ES-I3 (cell line): ENCODE data around the gene NDUFS5.
"Not testable (repeated sequence)": the region's sequence is repeated elsewhere in the genome, so short reads cannot be mapped to it uniquely, and the experiment has no call there.

Experiments used
- H3K36me3 ChIP-seq: 2 replicates; pipeline ENCODE4 v1.6.1; 2013; ENCODE audit warnings: mild to moderate bottlenecking, low read length, control low read depth, moderate library complexity; ENCODE audit not compliant: insufficient read depth
- H3K4me1 ChIP-seq: 2 replicates; pipeline ENCODE4 v1.6.1; 2013; ENCODE audit warnings: mild to moderate bottlenecking, control low read depth, low read length; ENCODE audit not compliant: insufficient read depth
- H3K9ac ChIP-seq: 2 replicates; pipeline ENCODE4 v1.6.1; 2013; ENCODE audit warnings: low read depth, mild to moderate bottlenecking, low read length, moderate library complexity
- H3K9me3 ChIP-seq: 2 replicates; pipeline ENCODE4 v1.6.1; 2013; ENCODE audit warnings: mild to moderate bottlenecking, low read length, moderate library complexity; ENCODE audit not compliant: control insufficient read depth, insufficient read depth

The NDUFS5 gene

DNA sequence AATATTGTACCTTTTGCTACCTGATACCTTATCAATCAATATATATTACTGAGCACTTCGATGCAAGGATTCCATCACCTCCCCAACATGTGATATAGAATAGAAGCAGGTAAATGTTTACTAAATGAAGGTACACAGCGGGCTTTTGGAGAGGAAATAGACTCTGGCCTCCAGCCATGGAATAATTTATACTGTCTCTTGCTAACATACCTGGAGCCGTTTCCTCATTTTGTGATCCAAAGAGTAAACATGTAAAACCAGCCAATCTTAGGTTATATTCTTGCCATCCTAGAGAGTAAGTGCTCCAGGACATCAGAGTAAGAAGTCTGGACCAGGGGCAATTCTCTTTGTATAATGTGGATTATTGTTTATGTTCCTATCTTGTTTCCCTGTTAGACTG, 39.4 kb downstream of the NDUFS5 start:
- no peak overlapping the region for H3K9ac ChIP-seq
- no peaks in the 10 kb centered on the region; the same call in 1 of the 2 replicates for H3K36me3 ChIP-seq
- H3K9me3 ChIP-seq = no peaks in the 10 kb centered on the region
- H3K4me1 ChIP-seq = no peaks in the 10 kb centered on the region

DNA sequence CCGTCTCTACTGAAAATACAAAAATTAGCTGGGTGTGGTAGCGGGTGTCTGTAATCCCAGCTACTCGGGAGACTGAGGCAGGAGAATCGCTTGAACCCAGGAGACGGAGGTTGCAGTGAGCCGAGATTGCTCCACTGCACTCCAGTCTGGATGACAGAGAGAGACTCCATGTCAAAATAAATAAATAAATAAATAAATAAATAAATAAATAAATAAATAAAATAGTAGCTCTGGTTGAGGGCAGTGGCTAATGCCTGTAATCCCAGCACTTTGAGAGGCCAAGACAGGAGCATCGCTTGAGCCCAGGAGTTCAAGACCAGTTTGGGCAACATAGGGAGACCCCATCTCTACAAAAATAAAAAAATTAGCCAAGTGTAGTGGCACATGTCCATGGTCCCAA, 42.1 kb downstream of the NDUFS5 start:
- H3K9ac ChIP-seq, H3K36me3 ChIP-seq, H3K4me1 ChIP-seq, H3K9me3 ChIP-seq: not testable (repeated sequence)

DNA sequence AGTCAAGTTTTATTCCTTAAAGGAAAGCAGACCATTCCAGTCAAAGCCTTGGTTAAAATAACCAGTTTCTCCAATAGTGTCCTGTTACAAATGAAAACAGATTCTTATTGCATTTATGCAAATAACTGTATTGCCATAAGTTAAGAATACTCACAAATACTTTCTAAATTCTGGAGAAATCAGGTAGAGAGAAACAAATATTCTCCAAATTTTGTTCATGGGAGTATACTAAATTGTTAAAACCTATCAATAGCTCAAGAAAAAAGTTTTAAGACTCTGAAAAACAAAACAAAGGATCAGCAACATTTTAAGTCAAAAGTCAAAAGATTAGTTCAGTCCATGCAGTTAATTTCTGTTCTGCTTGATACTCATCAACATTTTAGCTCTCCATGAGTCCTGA, 45.4 kb downstream of the NDUFS5 start:
- not testable (repeated sequence) for H3K9ac ChIP-seq, H3K36me3 ChIP-seq, H3K9me3 ChIP-seq, H3K4me1 ChIP-seq

DNA sequence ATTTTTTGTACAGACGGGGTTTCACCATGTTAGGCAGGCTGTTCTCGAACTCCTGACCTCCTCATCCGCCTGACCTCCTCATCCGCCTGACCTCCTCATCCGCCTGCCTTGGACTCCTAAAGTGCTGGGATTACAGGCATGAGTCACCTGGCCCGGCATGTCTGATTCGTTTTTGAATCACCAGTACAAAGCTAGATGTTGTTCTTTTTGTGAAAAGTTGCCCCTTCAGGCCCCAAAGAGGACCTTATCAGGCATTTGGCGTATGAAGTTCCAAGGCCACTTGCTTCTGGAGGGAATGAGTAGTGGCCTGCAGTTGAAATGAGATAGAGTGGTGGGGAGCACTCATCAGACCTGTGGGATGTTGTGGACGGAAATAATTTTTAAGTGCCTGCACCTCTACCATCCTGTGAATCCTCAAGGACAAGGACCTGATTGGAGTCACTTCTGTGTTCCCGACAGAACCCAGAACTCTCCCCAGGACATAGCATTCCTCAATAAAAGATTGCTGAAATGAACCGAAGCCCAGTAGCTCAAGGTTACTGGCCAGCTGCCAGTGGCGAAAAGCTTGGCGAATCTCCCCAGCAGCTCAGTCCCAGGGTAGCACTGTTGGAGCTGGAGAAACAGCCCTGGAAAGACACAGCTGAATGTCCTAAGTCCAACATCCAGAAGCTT, 50.1 kb downstream of the NDUFS5 start:
- no peaks in the 10 kb centered on the region; the same call in 1 of the 2 replicates for H3K9me3 ChIP-seq
- no peaks in the 10 kb centered on the region for H3K36me3 ChIP-seq

DNA sequence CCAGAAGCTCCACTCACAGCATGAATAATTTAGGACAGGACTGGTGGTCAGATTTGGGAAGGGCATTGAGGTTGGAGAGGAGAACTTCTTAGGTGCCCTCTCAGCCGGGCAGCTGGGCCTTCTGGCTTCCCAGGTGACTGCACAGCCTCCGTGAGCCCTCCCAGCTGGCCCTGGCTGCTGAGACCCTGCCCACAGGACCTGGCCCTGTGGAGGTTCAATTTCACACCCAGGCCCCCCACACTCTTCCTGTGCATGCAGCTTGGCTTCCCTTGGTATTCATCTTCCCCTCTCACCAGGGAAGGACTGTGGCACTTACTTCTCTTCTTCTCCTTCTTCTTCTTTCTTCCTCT, 50.6 kb downstream of the NDUFS5 start:
- H3K4me1 ChIP-seq = no peaks in the 10 kb centered on the region; the same call in 1 of the 2 replicates

More for the DNA sequence above, 50.1 kb downstream of the NDUFS5 start:
- no peaks in the 10 kb centered on the region; the same call in 1 of the 2 replicates for H3K4me1 ChIP-seq
- H3K9ac ChIP-seq = no peak overlapping the region

DNA sequence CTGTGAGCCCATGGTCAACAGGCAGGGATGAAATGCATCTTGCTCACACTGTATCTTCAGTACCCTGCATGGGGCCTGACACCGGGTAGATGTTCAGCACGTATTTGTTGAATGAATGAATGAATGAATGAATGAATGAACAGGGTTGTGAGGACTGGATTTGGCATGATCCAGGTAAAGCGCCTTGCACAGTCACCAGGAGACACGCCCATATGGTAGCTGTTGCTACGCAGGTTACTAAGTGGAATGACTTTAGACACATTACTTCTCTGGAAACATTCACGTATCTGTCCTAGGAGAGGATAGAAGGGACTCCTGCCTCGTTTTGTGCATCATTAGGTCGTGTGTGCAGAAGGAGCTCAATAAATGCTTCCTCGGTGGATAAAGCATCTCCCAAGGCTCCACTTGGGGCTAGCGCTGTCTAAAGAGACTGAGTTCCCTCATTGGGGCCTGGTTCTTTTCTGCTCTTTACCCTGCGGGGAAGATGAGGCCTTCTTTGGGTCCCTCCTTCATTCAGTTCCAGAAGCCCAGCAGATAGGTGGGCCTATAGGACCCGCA, 54.2 kb downstream of the NDUFS5 start:
- no peaks in the 10 kb centered on the region; the same call in 1 of the 2 replicates for H3K4me1 ChIP-seq
- no peaks in the 10 kb centered on the region for H3K9me3 ChIP-seq
- H3K9ac ChIP-seq = peak overlapping the region; percentile 45
- no peaks in the 10 kb centered on the region for H3K36me3 ChIP-seq

More for the DNA sequence above, 50.6 kb downstream of the NDUFS5 start:
- no peaks in the 10 kb centered on the region for H3K36me3 ChIP-seq
- no peaks in the 10 kb centered on the region; the same call in 1 of the 2 replicates for H3K9me3 ChIP-seq
- H3K9ac ChIP-seq = no peak overlapping the region

DNA sequence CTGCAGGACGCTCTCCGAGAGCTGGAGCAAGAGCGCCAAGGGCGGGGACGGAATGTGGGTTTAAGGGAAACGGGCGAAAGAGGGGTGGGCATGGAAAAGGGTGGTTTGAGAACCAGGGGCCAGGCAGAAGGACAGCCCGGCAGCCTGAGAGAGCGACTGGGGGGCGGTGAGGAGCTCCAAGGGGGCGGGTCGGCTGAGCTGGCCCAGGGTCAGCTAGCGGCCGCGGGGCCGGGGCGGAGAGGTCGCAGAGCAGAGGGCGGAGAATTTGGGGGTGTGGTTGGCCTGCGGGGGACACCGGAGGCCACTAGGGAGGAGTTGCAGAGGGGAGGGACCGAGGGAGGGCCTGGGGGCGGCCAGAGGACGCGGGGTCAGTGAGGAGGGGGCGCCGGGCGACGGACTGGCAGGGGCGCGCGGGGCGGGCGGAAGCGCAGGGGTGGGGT, 54.7 kb downstream of the NDUFS5 start:
- H3K9me3 ChIP-seq = no peaks in the 10 kb centered on the region
- no peaks in the 10 kb centered on the region for H3K36me3 ChIP-seq
- peak overlapping the region; percentile 45 for H3K9ac ChIP-seq
- H3K4me1 ChIP-seq = no peaks in the 10 kb centered on the region; the same call in 1 of the 2 replicates

DNA sequence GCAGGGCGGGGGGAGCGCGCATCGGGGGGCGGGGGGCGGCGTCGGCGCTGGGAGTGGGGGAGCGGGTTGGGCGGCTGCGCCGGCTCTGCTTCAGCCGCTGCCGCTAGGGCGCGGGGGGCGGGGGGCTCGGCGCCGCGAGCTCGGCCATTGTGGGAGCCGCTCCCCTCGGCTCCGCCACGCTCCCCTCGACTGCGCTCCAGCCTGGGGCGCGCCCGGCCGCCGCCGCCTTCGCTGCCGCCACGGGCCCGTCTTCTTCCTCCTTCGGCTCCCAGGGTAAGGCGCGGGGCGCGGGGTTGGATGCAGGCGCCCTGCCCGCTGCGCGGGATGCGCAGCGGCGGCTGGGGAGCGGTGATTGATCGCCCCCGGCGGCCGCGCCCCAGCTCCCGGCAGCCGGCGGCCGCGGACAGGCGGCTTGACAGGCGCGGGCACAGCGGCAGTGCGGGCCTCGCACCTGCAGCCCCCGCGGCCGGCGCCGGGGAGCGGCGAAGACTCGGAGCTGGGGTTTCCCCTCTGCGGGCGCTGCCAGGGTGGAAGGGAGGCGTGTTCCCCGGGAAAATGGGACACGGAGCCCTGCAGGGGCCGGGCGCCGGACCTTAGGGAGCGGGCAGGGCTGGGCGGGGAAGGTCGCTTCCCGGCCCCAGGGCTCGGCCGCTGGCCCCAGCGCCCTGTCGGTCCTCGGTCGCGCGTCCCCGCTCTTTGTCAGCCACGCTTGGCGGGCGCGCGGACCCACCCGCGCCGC, 55.3 kb downstream of the NDUFS5 start:
- no peaks in the 10 kb centered on the region for H3K36me3 ChIP-seq
- H3K4me1 ChIP-seq = no peaks in the 10 kb centered on the region; the same call in 1 of the 2 replicates
- peak overlapping the region; percentile 72; the same call in 1 of the 2 replicates for H3K9ac ChIP-seq
- H3K9me3 ChIP-seq = no peaks in the 10 kb centered on the region

DNA sequence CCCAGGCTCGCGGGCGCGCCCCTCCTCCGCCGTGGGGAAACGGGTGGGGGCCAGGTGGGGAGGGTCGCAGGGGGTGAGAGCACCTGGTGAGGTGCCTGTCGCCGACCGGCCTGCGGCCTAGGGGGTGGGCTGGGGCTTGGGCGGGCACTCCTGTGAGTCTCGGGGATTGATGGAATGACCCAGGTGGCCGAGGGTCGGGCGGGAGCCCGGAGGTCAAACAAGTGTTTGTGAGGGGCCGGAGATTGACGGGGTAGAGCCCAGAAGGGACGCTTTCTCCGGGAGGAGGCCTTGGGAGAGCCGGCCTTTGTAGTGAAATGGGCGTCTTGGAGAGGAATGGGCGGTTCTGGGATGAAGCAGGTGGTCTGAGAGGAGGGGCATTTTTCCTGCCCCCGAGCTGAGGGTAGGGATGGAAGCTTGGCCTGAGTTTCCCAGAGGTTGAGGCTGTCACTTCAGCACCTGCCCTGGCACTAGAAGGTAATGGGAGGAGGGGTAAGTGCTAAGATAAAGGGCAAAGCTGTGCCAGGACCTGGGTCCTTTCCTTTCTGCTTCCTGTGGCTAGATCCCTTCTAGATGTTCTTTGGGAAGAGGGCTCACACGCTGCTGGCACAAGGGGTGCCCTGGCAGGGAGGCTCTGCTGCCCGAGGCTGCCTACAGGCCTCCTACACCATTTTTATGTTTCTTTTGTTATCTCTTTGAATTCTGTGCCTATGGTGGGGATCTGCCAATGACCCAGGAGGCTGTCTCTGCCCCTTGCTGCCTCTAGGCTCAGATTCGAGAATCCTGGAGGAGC, 56.1 kb downstream of the NDUFS5 start:
- Histone ChIP-seq H3K9ac (peak overlapping the region; percentile 72; the same call in 1 of the 2 replicates), H3K9me3 (no peaks in the 10 kb centered on the region), H3K36me3 (no peaks in the 10 kb centered on the region), H3K4me1 (no peaks in the 10 kb centered on the region; the same call in 1 of the 2 replicates)

DNA sequence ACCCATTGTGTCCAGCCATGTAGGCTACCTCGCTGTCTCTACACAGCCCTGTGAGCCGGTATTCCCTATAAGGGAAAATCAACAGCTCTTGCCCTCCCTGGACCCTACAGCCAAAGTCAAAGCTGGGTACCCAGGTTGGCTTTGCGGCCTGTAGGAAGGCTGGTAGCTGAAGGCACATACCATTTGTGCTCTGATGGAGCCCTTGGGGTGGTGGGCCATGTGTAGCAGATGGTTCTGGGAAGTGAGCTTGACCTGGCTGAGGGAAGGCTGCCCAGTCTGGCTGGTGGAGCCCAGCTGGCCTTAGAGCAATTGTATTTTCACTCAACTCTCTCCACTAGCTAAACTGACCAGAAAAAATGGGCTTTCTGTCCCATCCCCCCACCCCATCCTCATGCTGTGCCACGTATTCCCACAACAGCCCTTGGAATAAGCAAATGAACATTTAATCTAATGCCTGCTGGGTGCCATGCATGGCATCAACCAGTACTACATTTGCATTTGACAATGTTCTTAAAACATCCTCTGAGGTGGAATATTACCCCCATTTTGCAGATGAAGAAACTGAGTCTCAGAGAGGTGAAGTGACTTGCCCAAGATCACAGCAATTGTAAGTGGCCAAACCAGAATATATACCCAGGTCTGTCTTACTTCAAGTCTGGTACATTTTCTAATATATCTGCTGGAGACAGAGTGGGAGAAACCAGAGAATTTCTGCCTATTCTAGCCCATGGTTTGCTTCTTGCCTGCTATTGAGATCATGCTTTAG, 56.8 kb downstream of the NDUFS5 start:
- Histone ChIP-seq H3K36me3 (no peaks in the 10 kb centered on the region), H3K9ac (peak overlapping the region; percentile 72; the same call in 1 of the 2 replicates), H3K9me3 (no peaks in the 10 kb centered on the region), H3K4me1 (no peaks in the 10 kb centered on the region; the same call in 1 of the 2 replicates)

DNA sequence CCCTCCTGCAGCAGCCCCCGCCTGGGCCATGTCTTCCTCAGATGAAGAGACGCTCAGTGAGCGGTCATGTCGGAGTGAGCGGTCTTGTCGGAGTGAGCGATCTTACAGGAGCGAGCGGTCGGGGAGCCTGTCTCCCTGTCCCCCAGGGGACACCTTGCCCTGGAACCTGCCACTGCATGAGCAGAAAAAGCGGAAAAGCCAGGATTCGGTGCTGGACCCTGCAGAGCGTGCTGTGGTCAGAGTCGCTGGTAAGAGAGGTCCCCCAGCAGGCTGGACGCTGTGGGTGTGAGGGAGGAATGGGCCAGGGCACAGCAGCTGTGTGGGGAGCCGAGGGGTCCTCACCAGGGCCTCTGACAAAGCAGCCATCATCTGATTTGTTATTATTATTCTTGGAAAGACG, 58.0 kb downstream of the NDUFS5 start:
- no peak overlapping the region for H3K9ac ChIP-seq

More for the DNA sequence above, 58.0 kb downstream of the NDUFS5 start:
- H3K9me3 ChIP-seq = no peaks in the 10 kb centered on the region
- H3K36me3 ChIP-seq = no peaks in the 10 kb centered on the region
- H3K4me1 ChIP-seq = no peaks in the 10 kb centered on the region; the same call in 1 of the 2 replicates
